ENCODE measurements around the gene DOK5.
A peak's percentile ranks its signal among the peaks of the same experiment; 100 is the strongest.
"Not testable (repeated sequence)": the region's sequence is repeated elsewhere in the genome, so short reads cannot be mapped to it uniquely, and the experiment has no call there.

DOK5 gene

DNA sequence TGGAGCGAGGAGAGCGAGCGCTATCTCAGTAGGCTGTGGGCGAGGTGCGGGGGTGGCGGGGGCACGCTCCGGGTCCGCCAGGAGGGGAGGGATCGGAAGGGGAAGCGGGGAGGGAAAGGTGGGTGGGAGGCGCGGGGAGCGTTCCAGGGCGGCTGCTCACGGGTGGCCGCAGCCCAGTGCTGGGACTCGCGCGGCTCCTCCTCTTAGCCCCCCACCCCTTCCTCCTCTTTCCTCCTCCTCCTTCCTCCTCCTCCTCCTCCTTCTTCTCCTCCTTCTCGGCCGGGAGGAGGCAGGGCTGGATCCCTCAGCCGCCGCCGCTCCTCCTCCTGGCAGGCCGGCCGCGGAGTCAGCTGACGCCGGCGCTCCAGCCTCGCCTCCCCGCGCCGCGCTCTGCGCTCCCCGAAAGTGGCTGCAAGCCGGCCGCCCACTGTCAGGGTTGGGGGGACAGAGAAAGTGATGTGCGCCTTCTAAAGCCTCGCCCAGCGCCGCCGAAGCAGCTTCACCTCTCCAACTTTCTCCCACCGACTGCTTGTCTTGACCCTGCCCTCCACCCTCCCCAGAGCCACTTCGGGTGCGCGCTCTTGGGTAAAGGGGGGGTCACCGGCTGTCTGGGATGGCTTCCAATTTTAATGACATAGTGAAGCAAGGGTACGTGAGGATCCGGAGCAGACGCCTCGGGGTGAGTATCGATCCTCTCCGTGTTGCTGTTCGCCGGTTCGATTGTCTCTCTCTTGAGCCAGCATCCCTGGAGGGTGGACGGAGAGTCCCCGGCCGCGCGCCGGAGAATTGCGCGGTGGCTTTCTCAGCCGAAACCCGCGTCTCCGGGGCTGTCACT is at the start of gene DOK5:
TSS of gene DOK5 (plus strand) at position 260 of the 835 bp plus-strand sequence. CDS start at position 614, 354 bp downstream.
- DNase-seq (ENCODE audit: low spot score) = peak; percentile 44

DNA sequence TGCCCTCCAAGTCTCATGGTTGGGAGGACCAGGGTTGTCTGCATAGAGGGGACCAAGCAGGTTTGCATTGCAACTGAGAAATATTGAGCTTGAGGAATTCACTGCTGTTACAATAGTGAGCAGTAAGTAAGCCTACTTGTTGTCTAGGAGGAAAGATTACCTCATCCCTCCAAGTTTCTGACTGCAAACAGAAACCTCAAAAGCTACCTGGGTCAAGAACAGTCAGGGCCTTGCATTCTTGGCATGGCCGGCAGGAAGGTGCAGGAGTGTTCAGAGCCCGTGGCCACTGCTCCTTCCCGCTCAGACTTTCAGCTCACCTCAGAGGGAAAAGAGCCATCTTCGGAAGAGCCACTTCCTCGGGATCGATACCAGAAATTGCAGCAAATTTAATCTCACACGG is 46.0 kb upstream of the DOK5 start:
- DNase-seq (ENCODE audit: low spot score) = no peak

DNA sequence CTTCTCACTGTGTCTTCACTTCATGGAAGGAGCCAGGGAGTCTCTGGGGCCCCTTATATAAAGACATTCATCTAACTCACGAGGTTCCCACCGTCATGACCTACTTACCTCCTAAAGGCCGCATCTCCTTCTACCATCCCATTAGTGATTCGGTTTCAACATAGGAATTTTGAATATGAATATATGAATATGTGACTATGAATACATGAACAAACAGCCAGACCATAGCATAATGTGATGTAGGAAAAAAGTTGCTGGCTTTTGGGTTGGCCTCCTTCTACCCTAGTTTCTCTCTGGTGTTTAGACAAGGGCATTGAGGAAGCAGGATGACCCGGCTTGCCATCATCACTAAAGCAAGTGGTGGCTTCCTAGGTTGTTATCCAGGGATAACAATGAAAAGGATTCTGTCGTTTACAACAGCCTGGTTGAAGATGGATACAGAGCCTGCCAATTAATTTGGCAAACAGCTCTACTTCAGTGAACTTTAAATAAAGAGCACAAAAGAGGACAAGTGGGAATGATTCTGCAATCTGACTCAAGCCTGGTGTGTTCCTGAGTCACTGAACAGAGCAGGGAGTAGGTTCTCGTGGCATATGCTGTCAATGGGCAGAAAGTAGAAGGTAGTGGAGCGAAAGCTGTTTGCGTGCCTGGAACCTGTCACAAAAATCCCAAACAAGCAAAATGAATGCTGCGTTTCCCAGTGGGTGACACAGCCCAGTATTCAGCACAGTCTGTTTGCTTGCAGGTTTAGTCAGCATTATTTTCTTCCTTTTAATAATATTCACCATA is 44.0 kb upstream of the DOK5 start:
- peak; percentile 11 for DNase-seq (ENCODE audit: low spot score)

DNA sequence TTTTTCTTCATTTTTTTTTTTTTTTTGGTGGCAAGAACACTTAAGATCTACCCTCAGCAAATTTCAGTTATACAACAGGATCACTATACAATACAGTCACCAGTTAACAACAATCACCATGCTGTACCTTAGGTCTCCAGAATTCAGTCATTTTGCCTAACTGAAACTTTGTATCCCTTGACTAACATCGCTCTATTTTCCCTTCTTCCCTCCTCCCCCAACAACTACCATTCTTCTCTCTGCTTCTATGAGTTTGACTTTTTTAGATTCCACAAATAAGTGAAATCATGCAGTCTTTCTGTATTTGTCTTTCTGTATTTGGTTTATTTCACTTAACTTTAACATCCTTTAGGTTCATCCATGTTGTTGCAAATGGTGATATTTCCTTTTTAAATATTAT is 42.4 kb upstream of the DOK5 start:
- DNase-seq (ENCODE audit: low spot score) = no peak

DNA sequence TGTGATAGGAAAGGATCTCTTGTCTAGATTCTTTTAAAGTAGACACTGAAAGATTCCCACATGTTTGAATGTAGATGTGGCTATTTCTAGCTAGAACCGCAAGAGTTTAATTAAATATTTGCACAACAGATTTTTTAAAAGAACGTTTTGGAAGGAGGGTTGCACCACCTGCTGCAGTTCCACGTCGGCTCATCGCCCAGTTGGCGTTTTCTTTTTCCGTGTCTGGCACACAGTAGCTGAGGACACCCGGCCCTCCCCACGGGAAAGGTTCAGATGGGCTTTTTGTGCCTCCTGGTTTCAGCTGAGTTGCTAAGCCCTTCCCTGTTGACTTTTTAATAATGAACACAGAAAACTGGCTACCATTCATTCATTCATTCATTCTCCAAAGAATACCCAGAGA is 41.8 kb upstream of the DOK5 start:
- peak; percentile 19 for DNase-seq (ENCODE audit: low spot score)

DNA sequence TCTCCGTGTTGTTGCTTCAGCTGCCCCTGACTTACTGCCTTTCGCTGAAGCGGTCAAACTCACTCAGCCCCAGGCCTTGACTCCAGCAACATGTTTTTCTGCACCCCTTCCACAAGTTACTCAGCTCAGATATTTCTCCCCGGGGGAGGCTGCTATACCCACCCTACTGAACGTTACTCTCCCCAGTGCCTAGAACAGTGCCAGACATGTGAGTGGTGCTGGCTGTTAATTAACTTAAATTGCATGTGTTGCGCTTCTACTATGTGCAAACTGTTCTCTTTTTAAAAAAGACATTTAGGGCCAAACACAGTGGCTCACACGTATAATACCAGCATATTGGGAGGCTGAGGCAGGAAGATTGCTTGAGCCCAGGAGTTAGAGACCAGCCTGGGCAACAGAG is 41.2 kb upstream of the DOK5 start:
- DNase-seq (ENCODE audit: low spot score) = no peak

DNA sequence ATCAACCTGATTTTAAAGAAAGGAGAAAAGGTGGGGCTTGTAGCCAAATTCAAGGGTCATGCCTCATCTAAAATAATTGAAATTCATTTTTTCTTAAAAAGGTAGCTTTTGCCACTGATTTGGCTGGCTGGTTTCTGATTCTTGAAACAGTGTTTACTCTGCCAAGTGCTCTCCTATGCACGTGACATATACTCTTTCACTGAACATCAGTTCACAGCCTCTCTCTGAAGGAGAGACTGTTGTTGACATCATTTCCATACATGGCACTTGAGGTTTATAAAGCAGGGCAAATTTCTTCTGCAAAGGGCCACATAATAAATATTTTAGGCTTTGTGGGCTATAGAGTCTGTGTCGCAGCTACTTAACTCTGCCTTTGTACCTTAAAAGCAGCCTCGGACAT is 40.4 kb upstream of the DOK5 start:
- no peak for DNase-seq (ENCODE audit: low spot score)

DNA sequence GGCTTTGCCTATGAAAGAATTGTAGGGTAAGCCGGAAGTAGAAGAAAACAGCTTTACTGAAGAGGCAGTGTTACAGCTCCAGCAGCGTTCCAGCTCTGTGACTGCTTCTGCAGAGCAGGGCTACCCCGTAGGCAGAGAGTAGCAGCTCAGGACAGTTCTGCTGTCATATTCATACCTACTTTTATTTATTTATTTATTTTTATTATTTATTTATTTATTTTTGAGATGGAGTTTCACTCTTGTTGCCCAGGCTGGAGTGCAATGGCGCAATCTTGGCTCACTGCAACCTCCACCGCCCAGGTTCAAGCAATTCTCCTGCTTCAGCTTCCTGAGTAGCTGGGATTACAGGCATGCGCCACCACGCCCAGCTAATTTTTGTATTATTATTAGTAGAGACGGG is 39.0 kb upstream of the DOK5 start:
- DNase-seq (ENCODE audit: low spot score) = not testable (repeated sequence)

DNA sequence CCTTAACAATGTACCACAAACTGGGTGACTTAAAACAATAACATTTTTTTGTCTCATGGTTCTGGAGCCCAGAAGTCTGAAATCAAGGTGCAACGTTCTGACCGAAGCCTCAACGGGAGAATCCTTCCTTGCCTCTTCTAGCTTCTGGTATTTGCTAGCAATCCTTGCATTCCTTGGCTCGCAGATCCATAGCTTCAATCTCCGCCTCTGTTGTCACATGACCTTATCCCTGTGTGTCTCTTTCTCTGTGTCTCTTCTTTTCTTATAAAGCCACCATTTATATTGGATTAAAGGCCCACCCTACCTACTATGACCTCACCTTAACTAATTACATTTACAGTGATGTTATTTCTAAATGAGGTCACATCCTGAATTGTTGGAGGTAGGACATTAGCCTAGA is 37.2 kb upstream of the DOK5 start:
- DNase-seq (ENCODE audit: low spot score) = no peak

DNA sequence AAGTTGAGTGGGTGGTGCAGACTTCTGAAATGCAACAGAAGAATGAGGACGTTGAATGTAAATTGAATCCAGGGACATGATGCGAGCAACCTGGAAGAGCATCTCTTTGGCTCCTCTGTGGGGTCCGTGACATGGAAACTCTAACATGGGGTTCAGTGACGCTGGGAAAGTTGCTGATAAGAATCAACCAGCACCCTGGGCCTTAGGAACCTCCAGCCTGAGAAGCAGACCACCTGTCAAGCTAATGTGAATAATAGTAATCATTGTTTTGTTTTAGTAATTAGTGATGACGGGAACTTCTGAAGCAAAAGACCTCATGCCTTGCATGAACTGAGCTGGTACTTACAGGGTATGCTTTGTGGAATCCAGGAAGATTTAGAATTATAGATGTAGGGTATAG is 25.2 kb upstream of the DOK5 start:
- DNase-seq (ENCODE audit: low spot score) = no peak

DNA sequence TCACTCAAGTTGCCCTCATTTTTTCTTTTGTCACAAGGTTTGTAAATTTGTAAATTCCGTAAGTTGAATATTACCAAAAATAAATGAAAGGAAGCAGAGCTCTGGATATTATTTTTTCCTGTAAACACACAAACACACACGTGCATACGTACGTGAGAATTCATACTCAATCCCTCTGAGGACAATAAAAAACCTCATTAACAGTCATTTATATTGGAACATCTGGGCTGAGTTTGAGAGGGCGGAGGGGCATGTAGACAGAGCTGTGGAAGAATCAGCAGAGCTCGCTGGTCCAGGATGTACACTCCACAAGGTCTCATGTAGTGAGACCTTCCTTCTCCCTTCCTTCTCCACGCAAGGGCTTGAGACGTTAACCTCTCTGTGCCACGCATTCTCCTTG is 24.2 kb upstream of the DOK5 start:
- DNase-seq (ENCODE audit: low spot score) = no peak

DNA sequence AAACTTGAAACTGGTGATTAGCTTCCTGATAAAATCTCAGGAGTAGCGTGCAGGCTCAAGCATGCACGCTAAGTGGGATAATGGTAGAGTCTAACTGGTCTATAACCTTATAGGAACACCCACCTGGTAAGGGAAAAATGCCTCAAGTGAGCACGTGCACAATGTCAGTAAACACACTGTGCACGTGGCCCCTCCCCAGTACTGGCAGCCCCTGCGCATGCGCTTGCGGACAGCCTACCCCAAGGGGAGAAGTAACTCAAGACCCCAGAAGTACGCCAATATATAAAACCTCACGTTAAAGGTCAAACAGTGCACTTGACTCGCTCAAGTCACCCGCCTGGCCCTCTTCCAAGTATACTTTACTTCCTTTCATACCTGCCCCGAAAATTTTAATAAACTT is 23.1 kb upstream of the DOK5 start:
- DNase-seq (ENCODE audit: low spot score) = no peak

DNA sequence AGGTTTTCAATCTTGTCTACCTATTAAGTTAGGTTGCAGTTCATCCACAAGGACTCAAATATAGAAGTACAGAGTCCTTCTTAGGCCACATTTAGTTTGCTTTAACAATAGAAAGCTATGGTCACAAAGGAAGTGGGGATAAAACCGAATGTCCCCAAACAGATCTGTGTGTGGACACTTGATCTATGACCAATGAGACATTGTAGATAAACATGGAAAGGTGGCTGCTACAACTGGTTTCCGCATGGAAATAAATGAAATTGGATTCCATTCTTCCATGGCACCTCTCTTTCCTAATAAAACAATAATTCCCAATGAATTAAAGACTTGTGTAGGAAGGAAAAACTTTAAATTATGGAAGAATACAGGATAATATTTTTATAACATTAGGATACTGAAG is 20.4 kb upstream of the DOK5 start:
- no peak for DNase-seq (ENCODE audit: low spot score)

DNA sequence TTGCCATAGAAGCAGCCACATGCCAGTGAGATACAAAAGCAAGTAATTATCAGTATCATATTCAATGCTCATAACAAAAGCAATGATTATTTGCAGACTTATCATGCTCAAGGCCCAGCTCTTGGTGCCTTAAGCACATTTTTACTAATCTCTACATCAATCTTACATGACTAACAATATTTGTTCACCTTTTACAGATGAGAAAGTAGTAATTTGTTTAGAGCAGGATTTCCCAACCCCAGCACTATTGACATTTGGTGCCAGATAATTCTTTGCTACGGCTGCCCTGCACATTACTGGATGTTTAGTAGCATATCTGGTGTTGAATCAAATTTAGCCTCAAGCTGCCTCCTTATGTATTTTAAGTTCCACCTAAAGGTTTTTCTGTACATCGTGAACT is 19.0 kb upstream of the DOK5 start:
- no peak for DNase-seq (ENCODE audit: low spot score)

DNA sequence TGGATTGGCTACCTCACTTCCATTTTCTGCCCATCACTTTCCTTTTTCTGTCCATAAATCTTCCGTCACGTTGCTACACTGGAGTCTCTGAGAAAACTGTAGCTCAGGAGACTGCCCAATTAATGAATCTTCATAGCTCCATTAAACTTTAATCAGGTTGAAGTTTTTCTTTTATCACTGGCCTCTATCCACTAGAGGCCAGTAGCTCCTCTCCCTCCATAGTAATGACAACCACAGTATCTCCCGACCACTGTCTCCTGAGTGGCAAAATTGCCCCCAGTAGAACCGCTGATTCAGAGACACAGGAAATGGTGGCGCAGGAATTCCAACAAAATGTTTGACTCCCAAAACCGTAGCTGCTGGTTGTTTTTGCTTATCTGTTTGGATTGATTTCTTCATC is 18.4 kb upstream of the DOK5 start:
- DNase-seq (ENCODE audit: low spot score) = no peak

DNA sequence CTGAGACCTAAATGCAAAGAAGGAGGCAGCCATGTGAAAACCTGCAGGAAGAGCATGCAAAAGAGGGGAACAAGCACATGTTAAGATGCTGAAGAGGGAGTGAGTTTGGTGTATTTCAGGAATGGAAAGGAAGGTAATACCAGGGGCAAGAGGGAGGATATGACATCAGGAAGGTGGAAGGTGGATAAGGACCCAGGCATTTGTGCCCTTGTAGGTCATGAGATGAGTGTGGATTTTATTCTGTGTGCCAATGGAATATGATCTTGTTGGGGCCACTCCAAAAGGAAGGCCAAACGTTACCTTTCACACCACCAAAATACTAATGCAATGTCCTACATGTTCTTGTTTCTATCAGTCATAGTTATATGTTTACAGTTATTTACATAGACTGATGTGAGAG is 17.2 kb upstream of the DOK5 start:
- DNase-seq (ENCODE audit: low spot score) = no peak

DNA sequence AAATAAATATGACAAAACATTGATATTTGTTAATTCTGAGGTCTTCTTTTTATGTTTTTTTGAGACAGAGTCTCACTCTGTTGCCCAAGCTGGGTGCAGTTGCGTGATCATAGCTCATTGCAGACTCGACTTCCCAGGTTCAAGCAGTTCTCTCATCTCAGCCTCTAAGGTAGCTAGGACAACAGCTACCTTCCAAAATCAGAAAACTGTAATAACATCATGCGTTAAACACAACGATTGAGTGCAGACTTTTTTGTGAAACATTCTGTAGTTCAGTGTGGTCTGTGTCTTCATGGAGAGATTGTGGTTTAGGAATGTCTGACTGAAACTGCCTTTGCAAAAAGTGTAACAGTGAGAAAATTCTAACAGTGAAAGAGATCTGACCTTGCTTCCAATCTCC is 16.1 kb upstream of the DOK5 start:
- no peak for DNase-seq (ENCODE audit: low spot score)

DNA sequence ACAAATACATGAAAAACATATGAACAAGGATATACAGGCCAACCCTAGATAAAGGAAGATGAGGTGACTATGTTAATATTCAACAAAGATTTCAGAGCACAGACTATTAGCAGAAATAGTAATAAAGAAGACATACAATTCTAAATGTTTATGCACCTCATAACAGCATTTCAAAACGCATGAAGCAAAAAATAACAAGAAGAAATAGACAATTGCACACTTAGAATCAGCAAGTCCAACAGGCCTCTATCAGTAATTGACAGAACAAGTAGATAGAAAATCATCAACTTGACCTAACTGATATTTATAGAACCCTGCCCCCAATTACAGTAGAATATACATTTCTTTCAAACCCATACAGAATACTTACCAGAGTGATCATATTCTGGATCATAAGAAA is 11.4 kb upstream of the DOK5 start:
- no peak for DNase-seq (ENCODE audit: low spot score)

DNA sequence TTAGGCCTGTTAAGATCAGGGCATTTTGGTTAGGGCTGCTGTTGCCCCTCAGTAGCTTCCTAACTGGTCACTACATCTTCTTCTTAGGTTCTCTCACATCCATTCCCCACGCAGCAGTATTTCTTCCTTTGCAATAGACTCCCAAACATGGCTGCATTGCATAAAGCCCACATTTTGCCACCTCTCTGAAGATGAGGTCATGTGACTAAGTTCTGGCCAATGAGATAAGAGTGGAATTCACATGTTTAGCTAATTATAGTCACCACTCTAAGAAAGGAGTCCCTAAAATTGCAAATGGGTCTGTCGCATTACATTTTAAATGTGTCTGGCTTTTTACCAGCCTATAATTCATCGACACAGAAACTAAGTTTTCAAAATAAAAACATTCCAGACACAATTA is 9.3 kb upstream of the DOK5 start:
- no peak for DNase-seq (ENCODE audit: low spot score)

DNA sequence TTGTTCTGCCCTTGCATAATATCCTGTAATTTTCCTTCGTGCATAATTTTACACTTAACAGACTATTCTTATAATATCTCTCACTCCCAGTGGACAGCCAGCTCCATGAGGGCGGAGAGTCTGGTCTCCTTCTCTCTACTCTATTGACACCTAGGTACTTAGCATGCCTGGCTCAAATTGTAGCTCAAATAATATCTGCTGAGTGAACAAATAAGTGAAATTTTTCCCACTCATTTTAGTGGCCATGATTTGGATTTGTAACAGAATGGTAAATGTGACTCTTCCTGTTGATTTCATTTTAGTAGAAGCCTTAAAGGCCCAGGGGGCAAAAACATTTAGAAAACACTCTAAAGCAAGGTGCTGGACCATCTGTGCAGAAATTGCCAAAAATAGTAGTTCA is 7.8 kb upstream of the DOK5 start:
- no peak for DNase-seq (ENCODE audit: low spot score)

DNA sequence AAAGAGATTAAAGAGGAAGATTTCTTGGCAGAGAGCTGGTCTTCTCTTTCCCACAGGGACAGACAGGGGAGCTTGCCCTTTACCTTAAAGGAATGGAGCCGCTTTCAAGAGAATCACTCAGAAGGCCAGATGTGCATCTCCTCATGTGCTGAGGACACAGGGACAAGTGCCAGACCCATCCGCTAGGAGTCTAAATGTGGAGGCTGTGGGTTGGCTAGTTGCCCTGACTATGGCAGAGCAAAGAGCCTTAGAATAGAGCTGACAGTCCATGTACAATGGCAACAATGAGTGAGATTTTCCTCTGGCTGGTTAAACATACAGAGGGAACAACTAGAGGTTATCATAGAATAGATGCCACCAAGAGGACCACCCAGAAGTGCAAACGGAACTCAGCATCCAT is 7.3 kb upstream of the DOK5 start:
- DNase-seq (ENCODE audit: low spot score) = no peak

DNA sequence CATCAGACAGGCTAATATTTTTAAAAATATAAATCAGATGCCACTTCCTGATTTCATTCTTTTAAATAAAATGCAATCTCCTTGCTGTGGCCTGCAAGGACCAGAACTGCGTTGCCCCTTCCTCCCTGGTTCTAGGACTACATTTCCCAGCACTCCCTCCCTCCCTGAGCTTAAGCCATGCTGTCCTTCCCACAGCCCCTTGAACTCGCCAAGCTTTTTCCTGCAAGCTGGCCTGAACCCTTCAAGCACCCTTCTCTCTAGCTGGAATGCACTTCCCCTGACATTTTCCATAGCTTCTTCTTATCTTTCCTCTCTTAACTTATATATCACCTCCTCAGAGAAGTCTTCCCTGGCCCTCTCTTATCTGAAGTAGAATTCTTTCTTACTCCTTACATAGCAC is 6.1 kb upstream of the DOK5 start:
- no peak for DNase-seq (ENCODE audit: low spot score)

DNA sequence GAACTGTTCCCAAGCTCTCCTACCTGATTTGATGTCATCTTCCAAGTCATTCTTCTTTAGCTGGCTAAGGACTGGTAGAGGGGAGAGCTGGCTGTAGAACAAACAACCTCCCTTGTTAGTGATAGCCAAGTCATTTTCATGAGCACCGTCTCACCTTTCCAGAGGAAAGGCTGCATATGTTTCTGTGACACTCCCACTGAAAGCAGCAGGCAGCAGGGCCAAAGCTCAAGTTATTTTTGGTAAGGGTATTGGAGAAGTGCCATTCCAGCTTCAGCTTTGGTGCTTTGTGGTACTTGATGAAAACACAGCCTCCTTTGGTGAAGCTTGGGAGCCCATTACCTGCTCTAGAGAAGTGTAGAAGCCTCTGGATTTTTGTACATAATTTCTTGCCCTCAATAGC is 5.4 kb upstream of the DOK5 start:
- no peak for DNase-seq (ENCODE audit: low spot score)

DNA sequence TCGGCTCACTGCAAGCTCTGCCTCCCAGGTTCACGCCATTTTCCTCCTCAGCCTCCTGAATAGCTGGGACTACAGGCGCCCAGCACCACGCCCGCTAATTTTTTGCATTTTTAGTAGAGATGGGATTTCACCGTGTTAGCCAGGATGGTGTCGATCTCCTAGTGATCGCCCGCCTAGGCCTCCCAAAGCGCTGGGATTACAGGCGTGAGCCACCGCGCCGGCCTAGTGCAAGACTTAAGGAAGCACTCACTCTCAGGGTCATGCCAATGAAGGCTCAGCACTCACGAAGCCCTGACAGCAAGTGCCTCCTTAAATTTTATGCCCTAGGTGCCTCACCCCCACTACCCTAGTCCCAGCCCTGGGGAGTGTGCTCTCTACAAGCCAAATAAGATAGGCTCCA is 4.7 kb upstream of the DOK5 start:
- no peak for DNase-seq (ENCODE audit: low spot score)
